IPS DF 6.9 (cell line): ENCODE data around the gene NFIB.

Source experiments
- DNase-seq: peaks from one replicate; pipeline ENCODE4 v3.0.0-alpha.2; 2013; ENCODE audit warnings: low read depth, low spot score
- H3K27ac ChIP-seq: one replicate; pipeline ENCODE4 v1.5.1; 2013; ENCODE audit warnings: low read length, control low read depth
- H3K27me3 ChIP-seq: 2 replicates; pipeline ENCODE4 v1.6.1; 2013; ENCODE audit warnings: mild to moderate bottlenecking, low read length; ENCODE audit not compliant: control insufficient read depth, insufficient read depth
- H3K36me3 ChIP-seq: 2 replicates; pipeline ENCODE4 v1.6.1; 2013; ENCODE audit warnings: low read length; ENCODE audit not compliant: control insufficient read depth, insufficient read depth
- H3K4me1 ChIP-seq: 2 replicates; pipeline ENCODE4 v1.6.1; 2013; ENCODE audit warnings: low read length; ENCODE audit not compliant: control insufficient read depth, insufficient read depth
- H3K4me3 ChIP-seq: 2 replicates; pipeline ENCODE4 v1.5.1; 2013; ENCODE audit warnings: mild to moderate bottlenecking, low read length
- H3K9me3 ChIP-seq: 2 replicates; pipeline ENCODE4 v1.6.1; 2013; ENCODE audit warnings: low read length, inconsistent platforms; ENCODE audit not compliant: control insufficient read depth, insufficient read depth
- WGBS: extraction: QIAGEN DNeasy Blood & Tissue Kit; methylation state at CpG from one replicate; pipeline ENCODE4 v1.1.7; 2013; ENCODE audit warnings: mixed read lengths, missing lambda C conversion rate; ENCODE audit not compliant: insufficient read length, insufficient coverage; 5-methylcytosine and 5-hydroxymethylcytosine counted together

NFIB gene

GRCh38 chr9:14344941-14345353 lies 31.0 kb upstream of the NFIB start:
- no CpG with 5 or more reads among the region's 9 CpGs for WGBS
- DNase-seq = no peak
- no peak overlapping the region; the same call in 1 of the 2 replicates for H3K4me3 ChIP-seq
- peaks cover 5% of the 10 kb centered on the region for H3K4me1 ChIP-seq
- H3K9me3 ChIP-seq = no peaks in the 10 kb centered on the region
- H3K27me3 ChIP-seq = peaks cover 24% of the 10 kb centered on the region
- H3K36me3 ChIP-seq = no peaks in the 10 kb centered on the region
- no peak overlapping the region for H3K27ac ChIP-seq

DNA sequence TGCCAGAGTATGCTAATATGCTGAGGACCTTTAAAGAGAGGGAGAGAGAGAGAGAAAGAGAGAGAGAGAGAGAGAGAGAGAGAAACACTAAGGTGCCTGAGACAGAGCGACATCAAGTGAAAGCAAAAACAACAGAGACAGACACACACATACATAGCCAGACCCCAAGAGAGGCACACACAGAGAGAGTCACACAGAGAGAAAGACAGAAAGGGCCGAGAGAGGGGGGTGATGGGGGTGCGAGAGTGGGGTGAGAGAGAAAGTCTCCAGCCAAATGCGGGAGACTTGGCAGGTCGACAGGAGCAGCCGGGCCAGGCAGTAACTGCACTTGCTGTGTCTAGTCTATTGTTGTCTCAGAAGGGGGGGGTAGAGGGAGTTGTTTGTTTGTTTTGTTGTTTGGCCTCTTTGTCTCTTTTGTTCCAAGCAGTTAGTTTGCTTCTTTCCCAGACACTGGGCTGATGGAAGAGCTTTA lies 30.1 kb upstream of the NFIB start:
- Histone ChIP-seq H3K27ac (no peak overlapping the region), H3K36me3 (no peaks in the 10 kb centered on the region), H3K9me3 (no peaks in the 10 kb centered on the region), H3K4me3 (no peak overlapping the region; the same call in 1 of the 2 replicates), H3K4me1 (peaks cover 5% of the 10 kb centered on the region), H3K27me3 (peaks cover 15% of the 10 kb centered on the region)
- no CpG with 5 or more reads among the region's 6 CpGs for WGBS
- DNase-seq = no peak

GRCh38 chr9:14343261-14344031 lies 29.5 kb upstream of the NFIB start:
- no peaks in the 10 kb centered on the region for H3K9me3 ChIP-seq
- H3K27me3 ChIP-seq = peaks cover 8% of the 10 kb centered on the region; the same call in 1 of the 2 replicates
- H3K36me3 ChIP-seq = no peaks in the 10 kb centered on the region
- peaks cover 5% of the 10 kb centered on the region for H3K4me1 ChIP-seq
- no CpG with 5 or more reads among the region's 5 CpGs for WGBS
- no peak overlapping the region for H3K27ac ChIP-seq
- no peak for DNase-seq
- H3K4me3 ChIP-seq = no peak overlapping the region

DNA sequence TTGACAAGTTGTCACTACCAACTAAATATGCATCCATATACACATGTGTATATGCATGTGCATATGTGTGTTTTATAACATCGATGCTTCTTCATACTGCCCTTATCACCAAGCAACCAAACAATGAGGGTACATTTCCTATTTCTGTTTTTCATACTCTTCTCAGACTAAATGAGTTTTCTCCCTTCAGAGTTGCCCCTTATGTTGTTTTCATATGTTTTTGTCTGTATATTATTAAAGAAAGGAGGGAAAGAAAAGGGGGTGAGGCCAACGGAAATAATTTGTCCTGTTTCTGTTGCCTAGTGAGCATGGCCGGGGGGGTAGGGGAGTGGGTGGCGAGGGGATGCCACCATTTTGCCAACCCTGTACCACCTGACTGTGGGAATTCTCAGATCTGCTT lies 28.8 kb upstream of the NFIB start:
- no peak for DNase-seq
- H3K27me3 ChIP-seq = peaks cover 6% of the 10 kb centered on the region; the same call in 1 of the 2 replicates
- H3K9me3 ChIP-seq = no peaks in the 10 kb centered on the region
- H3K27ac ChIP-seq = no peak overlapping the region
- WGBS = no CpG with 5 or more reads among the region's 4 CpGs
- no peak overlapping the region for H3K4me3 ChIP-seq
- peaks cover 5% of the 10 kb centered on the region for H3K4me1 ChIP-seq
- no peaks in the 10 kb centered on the region for H3K36me3 ChIP-seq

GRCh38 chr9:14341437-14342122 lies 27.6 kb upstream of the NFIB start:
- no peak overlapping the region for H3K27ac ChIP-seq
- H3K36me3 ChIP-seq = no peaks in the 10 kb centered on the region
- no CpG with 5 or more reads among the region's 6 CpGs for WGBS
- H3K4me3 ChIP-seq = no peak overlapping the region
- DNase-seq = no peak
- peaks cover 4% of the 10 kb centered on the region; the same call in 1 of the 2 replicates for H3K27me3 ChIP-seq
- no peaks in the 10 kb centered on the region for H3K9me3 ChIP-seq
- peaks cover 5% of the 10 kb centered on the region for H3K4me1 ChIP-seq

- H3K27me3 ChIP-seq = peaks cover 4% of the 10 kb centered on the region; the same call in 1 of the 2 replicates
- no CpG with 5 or more reads among the region's 3 CpGs for WGBS
- H3K36me3 ChIP-seq = no peaks in the 10 kb centered on the region
- no peak overlapping the region for H3K27ac ChIP-seq
- no peaks in the 10 kb centered on the region for H3K9me3 ChIP-seq
- no peak overlapping the region for H3K4me3 ChIP-seq
- H3K4me1 ChIP-seq = peaks cover 5% of the 10 kb centered on the region
- no peak for DNase-seq
These were observed 27.1 kb upstream of the NFIB start for GRCh38 chr9:14340994-14341393.

- no peak for DNase-seq
- Histone ChIP-seq H3K27me3 (peaks cover 4% of the 10 kb centered on the region; the same call in 1 of the 2 replicates), H3K4me3 (no peak overlapping the region), H3K27ac (no peak overlapping the region), H3K9me3 (no peaks in the 10 kb centered on the region), H3K4me1 (peaks cover 5% of the 10 kb centered on the region), H3K36me3 (no peaks in the 10 kb centered on the region)
- no CpG with 5 or more reads among the region's 8 CpGs for WGBS
These were observed 26.4 kb upstream of the NFIB start for GRCh38 chr9:14340219-14340873.

DNA sequence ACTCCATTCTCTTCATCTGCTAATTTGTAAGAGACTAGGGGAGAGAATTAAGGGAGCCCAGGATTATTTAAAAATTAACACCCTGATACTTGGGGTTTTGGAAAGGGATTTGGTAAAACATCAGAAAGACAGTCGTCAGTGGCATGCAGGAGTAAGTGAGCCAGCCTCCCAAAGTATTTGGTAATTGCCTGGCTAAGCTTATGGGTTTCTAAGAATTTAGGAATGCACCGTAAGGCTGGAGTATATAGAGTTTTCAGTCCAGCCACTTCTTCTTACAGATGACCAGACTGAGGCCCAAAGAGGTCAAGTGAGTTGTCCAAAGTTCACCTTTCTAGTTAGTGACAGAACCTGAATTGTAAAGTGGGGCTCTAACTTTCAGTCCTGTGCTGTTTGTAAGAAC lies 25.8 kb upstream of the NFIB start:
- Histone ChIP-seq H3K36me3 (no peaks in the 10 kb centered on the region), H3K9me3 (no peaks in the 10 kb centered on the region), H3K4me1 (peaks cover 5% of the 10 kb centered on the region), H3K27ac (no peak overlapping the region), H3K4me3 (no peak overlapping the region), H3K27me3 (peaks cover 4% of the 10 kb centered on the region; the same call in 1 of the 2 replicates)
- no CpG with 5 or more reads among the region's 2 CpGs for WGBS
- DNase-seq = no peak

- H3K4me1 ChIP-seq = peaks cover 3% of the 10 kb centered on the region
- no peaks in the 10 kb centered on the region for H3K9me3 ChIP-seq
- no peak for DNase-seq
- H3K27me3 ChIP-seq = peaks cover 3% of the 10 kb centered on the region; the same call in 1 of the 2 replicates
- no peaks in the 10 kb centered on the region for H3K36me3 ChIP-seq
- no peak overlapping the region for H3K4me3 ChIP-seq
- H3K27ac ChIP-seq = no peak overlapping the region
- WGBS = no CpG with 5 or more reads among the region's 4 CpGs
These were observed 23.7 kb upstream of the NFIB start for GRCh38 chr9:14337615-14338014.

- Histone ChIP-seq H3K36me3 (no peaks in the 10 kb centered on the region), H3K9me3 (no peaks in the 10 kb centered on the region), H3K4me3 (no peak overlapping the region), H3K4me1 (peaks cover 5% of the 10 kb centered on the region), H3K27me3 (peaks cover 2% of the 10 kb centered on the region; the same call in 1 of the 2 replicates), H3K27ac (no peak overlapping the region)
- no peak for DNase-seq
- WGBS = no CpG with 5 or more reads among the region's 1 CpG
These were observed 22.3 kb upstream of the NFIB start for GRCh38 chr9:14336244-14336643.
